PC-3 (cell line): Measurements from ENCODE around the gene MLST8. TPM values are rescaled to one million over a fixed set of nuclear protein-coding genes. Genes with fewer than 3 reads are reported as not detected.

Experiments
- ATAC-seq: fragments of 200-7000 bp; cut with Tn5 transposase; 2 replicates; pipeline ENCODE4 v1.9.1; 2020; ENCODE audit warnings: mild to moderate bottlenecking, moderate library complexity
- Bru-seq: library from RNA; stranded (reverse); fragments of 400-500 nt; gene quantifications from one replicate; lab custom pipeline; 2021; lab: Mats Ljungman, UMichigan
- BruChase-seq, 2 experiments: library from RNA; stranded (reverse); fragments of 400-500 nt; gene quantifications; one replicate each; lab custom pipeline; 2021; lab: Mats Ljungman, UMichigan
- BruUV-seq: library from RNA; stranded (reverse); fragments of 400-500 nt; replicated peaks from 2 replicates; lab custom pipeline; 2021; lab: Mats Ljungman, UMichigan
- CTCF ChIA-PET: fragments of 300-600 bp; sonication (Branson Sonifier 250); formaldehyde crosslinking; loops from one replicate; lab custom pipeline; 2022; ENCODE audit warnings: antibody characterized with exemption; lab: Charles Lee
- POLR2A ChIA-PET: fragments of 300-600 bp; sonication (Branson Sonifier 250); formaldehyde crosslinking; loops from one replicate; lab custom pipeline; 2022; ENCODE audit warnings: antibody characterized with exemption; ENCODE audit not compliant: unreplicated experiment; lab: Charles Lee
- DNase-seq: peaks from one replicate; pipeline ENCODE4 v3.0.0-alpha.2; 2015
- H2AFZ ChIP-seq: fragments of 300-600 bp; sonication (generic); 2 replicates; pipeline ENCODE4 v1.6.0; 2016; ENCODE audit warnings: antibody characterized with exemption, low read length
- H3F3A ChIP-seq: fragments of 300-600 bp; sonication (generic); one replicate; pipeline ENCODE4 v1.6.0; 2017; ENCODE audit warnings: antibody characterized with exemption, low read length, control low read depth, mild to moderate bottlenecking; ENCODE audit not compliant: unreplicated experiment
- H3K27ac ChIP-seq: fragments of 300-600 bp; sonication (generic); 2 replicates; pipeline ENCODE4 v1.5.1; 2016; ENCODE audit warnings: mild to moderate bottlenecking, low read length
- H3K27me3 ChIP-seq: fragments of 300-600 bp; sonication (generic); 2 replicates; pipeline ENCODE4 v1.6.1; 2016; ENCODE audit warnings: low read length, mixed read lengths
- H3K36me3 ChIP-seq: fragments of 300-600 bp; sonication (generic); 2 replicates; pipeline ENCODE4 v1.6.1; 2016; ENCODE audit warnings: low read depth, mixed run types, low read length, mixed read lengths
- H3K4me1 ChIP-seq: fragments of 300-600 bp; sonication (generic); 2 replicates; pipeline ENCODE4 v1.5.1; 2016; ENCODE audit warnings: low read length; ENCODE audit not compliant: insufficient read depth
- H3K4me2 ChIP-seq: fragments of 300-600 bp; sonication (generic); 2 replicates; pipeline ENCODE4 v1.6.0; 2016; ENCODE audit warnings: low read length
- H3K4me3 ChIP-seq: fragments of 300-600 bp; sonication (generic); 2 replicates; pipeline ENCODE4 v1.5.1; 2016; ENCODE audit warnings: mild to moderate bottlenecking, low read length, mixed read lengths
- H3K79me2 ChIP-seq: fragments of 300-600 bp; sonication (generic); 2 replicates; pipeline ENCODE4 v1.6.1; 2017; ENCODE audit warnings: low read length, mixed read lengths
- H3K9ac ChIP-seq: fragments of 300-600 bp; sonication (generic); 2 replicates; pipeline ENCODE4 v1.6.0; 2016; ENCODE audit warnings: mild to moderate bottlenecking, low read length
- H3K9me2 ChIP-seq: fragments of 300-600 bp; sonication (generic); replicated peaks from 2 replicates; pipeline ENCODE4 v1.6.1; 2016; ENCODE audit warnings: mixed run types, low read length, mixed read lengths
- H3K9me3 ChIP-seq: fragments of 300-600 bp; sonication (generic); 2 replicates; pipeline ENCODE4 v1.6.1; 2016; ENCODE audit warnings: low read length, mixed read lengths
- H4K20me1 ChIP-seq: fragments of 300-600 bp; sonication (generic); 2 replicates; pipeline ENCODE4 v1.6.1; 2016; ENCODE audit warnings: low read length, mixed read lengths
- EZH2 ChIP-seq: fragments of 300-600 bp; sonication (generic); IDR thresholded peaks from one replicate; pipeline ENCODE4 v1.6.1; 2017; ENCODE audit warnings: antibody characterized with exemption, mild to moderate bottlenecking, low read length; ENCODE audit not compliant: unreplicated experiment
- EZH2phosphoT487 ChIP-seq: fragments of 300-600 bp; sonication (generic); IDR thresholded peaks from 2 replicates; pipeline ENCODE4 v1.6.1; 2018; ENCODE audit warnings: mild to moderate bottlenecking, antibody characterized with exemption, low read length, borderline replicate concordance
- intact Hi-C: fragments of 100-400 bp; cut with micrococcal nuclease; formaldehyde crosslinking; loops from 2 replicates; pipeline ENCODE4 v1.9.0; 2023
- long read RNA-seq: library from polyadenylated mRNA; unstranded; transcript quantifications from one replicate; pipeline ENCODE4 v2.0.0, GENCODE V29; 2021; ENCODE audit not compliant: unreplicated experiment
- total RNA-seq: library from RNA; depleted of rRNA; stranded (reverse); fragments of >200 nt; gene quantifications from 2 replicates; pipeline ENCODE4 v1.2.3, GENCODE V29; 2014; rRNA removed
- TF ChIP-seq, protein P1 (sequence below): fragments of 300-600 bp; sonication (generic); conservative IDR thresholded peaks from 2 replicates; pipeline ENCODE4 v1.5.1; 2017; ENCODE audit warnings: antibody characterized with exemption, low read depth, mild to moderate bottlenecking, low read length

Gene MLST8, protein sequence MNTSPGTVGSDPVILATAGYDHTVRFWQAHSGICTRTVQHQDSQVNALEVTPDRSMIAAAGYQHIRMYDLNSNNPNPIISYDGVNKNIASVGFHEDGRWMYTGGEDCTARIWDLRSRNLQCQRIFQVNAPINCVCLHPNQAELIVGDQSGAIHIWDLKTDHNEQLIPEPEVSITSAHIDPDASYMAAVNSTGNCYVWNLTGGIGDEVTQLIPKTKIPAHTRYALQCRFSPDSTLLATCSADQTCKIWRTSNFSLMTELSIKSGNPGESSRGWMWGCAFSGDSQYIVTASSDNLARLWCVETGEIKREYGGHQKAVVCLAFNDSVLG
- total RNA-seq = 63.3 and 73.6 TPM in 2 replicates
- percentile 69 among the genes with signal in this experiment for Bru-seq, nascent RNA
- BruChase-seq, experiment 1, labeled RNA remaining after a 6-hour chase = percentile 77 among the genes with signal in this experiment
- BruChase-seq, experiment 2, labeled RNA remaining after a 2-hour chase = percentile 66 among the genes with signal in this experiment
- long read RNA-seq, transcript MLST8-208 (2 exons, 1,662 nt) = minor isoform, 10 of 147 reads
- long read RNA-seq, transcript MLST8-230 (8 exons, 2,116 nt) = minor isoform, 8 of 147 reads
- long read RNA-seq, transcript MLST8-232 (9 exons, 1,870 nt) = minor isoform, 12 of 147 reads
- long read RNA-seq, transcript MLST8-203 (9 exons, 1,691 nt) = major isoform, 37 of 147 reads
- long read RNA-seq, partial matches to known transcripts = 37 of 147 reads
- long read RNA-seq, other reads (novel, unspliced or antisense) = 33 of 147 reads

- peak; percentile 75 for DNase-seq
- Histone ChIP-seq H2AFZ (peak within 1 kb of the TSS; percentile 78), H3F3A (no peaks in the 10 kb centered on the region), H3K9me2 (no peaks in the 10 kb centered on the region), H3K27me3 (no peaks in the 10 kb centered on the region), H3K9me3 (no peaks in the 10 kb centered on the region), H3K36me3 (no peaks in the 10 kb centered on the region), H3K27ac (peak within 1 kb of the TSS; percentile 69), H3K79me2 (peaks cover 25% of the 10 kb centered on the region), H3K4me2 (peak within 1 kb of the TSS; percentile 96), H4K20me1 (no peaks in the 10 kb centered on the region), H3K4me1 (peaks cover 14% of the 10 kb centered on the region), H3K9ac (peak within 1 kb of the TSS; percentile 96), H3K4me3 (peak within 1 kb of the TSS; percentile 85)
- no TSS peak for BruUV-seq
- CTCF ChIA-PET = no interaction called here
- POLR2A ChIA-PET = interaction anchor here (0.7 kb wide), 1 partner anchor 98 kb away, joined by 4 read pairs; no protein-coding TSS in a partner anchor
- intact Hi-C loops = no loop called here
- TF ChIP-seq, protein P1, sequence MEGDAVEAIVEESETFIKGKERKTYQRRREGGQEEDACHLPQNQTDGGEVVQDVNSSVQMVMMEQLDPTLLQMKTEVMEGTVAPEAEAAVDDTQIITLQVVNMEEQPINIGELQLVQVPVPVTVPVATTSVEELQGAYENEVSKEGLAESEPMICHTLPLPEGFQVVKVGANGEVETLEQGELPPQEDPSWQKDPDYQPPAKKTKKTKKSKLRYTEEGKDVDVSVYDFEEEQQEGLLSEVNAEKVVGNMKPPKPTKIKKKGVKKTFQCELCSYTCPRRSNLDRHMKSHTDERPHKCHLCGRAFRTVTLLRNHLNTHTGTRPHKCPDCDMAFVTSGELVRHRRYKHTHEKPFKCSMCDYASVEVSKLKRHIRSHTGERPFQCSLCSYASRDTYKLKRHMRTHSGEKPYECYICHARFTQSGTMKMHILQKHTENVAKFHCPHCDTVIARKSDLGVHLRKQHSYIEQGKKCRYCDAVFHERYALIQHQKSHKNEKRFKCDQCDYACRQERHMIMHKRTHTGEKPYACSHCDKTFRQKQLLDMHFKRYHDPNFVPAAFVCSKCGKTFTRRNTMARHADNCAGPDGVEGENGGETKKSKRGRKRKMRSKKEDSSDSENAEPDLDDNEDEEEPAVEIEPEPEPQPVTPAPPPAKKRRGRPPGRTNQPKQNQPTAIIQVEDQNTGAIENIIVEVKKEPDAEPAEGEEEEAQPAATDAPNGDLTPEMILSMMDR = no peak
- TF ChIP-seq EZH2phosphoT487 = peak; percentile 56; the same call in 1 of the 2 replicates
- TF ChIP-seq EZH2 = no peak
- peak; percentile 64 for ATAC-seq
Observed at GRCh38 chr16:2205104-2205966, at the start of gene MLST8. Gene MLST8, plus strand, starts transcription at chr16:2205454. Its CDS starts 632 bp downstream, at chr16:2206086.

- Histone ChIP-seq H3K4me1 (peaks cover 30% of the 10 kb centered on the region), H3K79me2 (peaks cover 77% of the 10 kb centered on the region), H3K27ac (no peak overlapping the region), H3F3A (peaks cover 13% of the 10 kb centered on the region), H3K4me2 (peak overlapping the region; percentile 87), H2AFZ (no peak overlapping the region), H3K27me3 (no peaks in the 10 kb centered on the region), H3K4me3 (peak overlapping the region; percentile 79), H3K9me2 (no peaks in the 10 kb centered on the region), H3K9me3 (no peaks in the 10 kb centered on the region), H3K9ac (peak overlapping the region; percentile 75), H4K20me1 (peaks cover 37% of the 10 kb centered on the region), H3K36me3 (peaks cover 21% of the 10 kb centered on the region)
- DNase-seq = peak; percentile 25
- CTCF ChIA-PET = no interaction called here
- POLR2A ChIA-PET = interaction anchor here (0.6 to 0.9 kb wide), 4 partner anchors 70 to 1786 kb away, joined by 3 to 11 read pairs (median 6); no protein-coding TSS in a partner anchor
- intact Hi-C loops = loop anchor here (2.0 kb wide), 1 partner anchor 59 kb away; the partner anchor contains the start of gene PGP
- TSS peak; percentile 75 for BruUV-seq
- no peak for ATAC-seq
- TF ChIP-seq EZH2phosphoT487 = no peak
- TF ChIP-seq, protein P1 = no peak
- TF ChIP-seq EZH2 = no peak
Observed at GRCh38 chr16:2155977-2156848, 49.0 kb upstream of the MLST8 start.
